Measurements from ENCODE around the gene ARAP1. TPM values are rescaled to one million over a fixed set of nuclear protein-coding genes. Genes with fewer than 3 reads are reported as not detected.

ARAP1 gene
- total RNA-seq, 1 donor from 2014 or later = 20.5 TPM

DNA sequence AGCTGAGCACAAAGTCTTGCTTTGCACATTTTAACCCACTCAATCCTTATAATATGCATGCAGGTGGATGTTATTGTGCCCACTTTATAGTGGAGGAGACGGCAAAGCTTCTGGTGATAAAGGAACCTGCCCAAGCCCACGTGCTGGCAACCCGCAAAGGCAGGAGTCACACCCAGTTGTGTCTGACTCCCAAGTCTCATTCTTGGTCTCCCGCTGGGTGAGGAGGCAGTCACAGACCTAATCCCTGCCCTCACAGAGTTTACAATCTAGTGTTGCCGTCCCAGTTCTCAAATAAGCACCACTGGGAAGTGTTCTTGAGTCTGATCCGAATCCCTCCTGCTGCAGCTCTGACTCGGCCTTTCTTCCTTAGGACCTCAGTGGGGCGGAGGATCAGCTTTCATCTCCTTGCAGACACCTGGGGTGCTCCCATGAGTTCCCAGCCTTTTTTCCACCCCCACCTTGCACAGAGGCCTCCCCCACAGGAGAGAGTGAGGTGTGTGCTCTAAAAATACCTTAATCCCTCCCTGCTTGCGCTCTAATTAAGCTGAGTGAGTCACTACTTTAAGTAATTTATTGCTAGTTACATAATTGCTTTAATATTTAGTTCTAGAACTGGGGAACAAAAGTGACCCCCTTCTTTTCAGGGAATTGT is 93.1 kb downstream of the ARAP1 start:
- Mint-ChIP-seq H3K4me3 (ENCODE audit: unreplicated experiment) (no peak overlapping the region), H3K9me3 (ENCODE audit: unreplicated experiment) (peaks cover 9% of the 10 kb centered on the region), H3K27me3 (ENCODE audit: unreplicated experiment) (peaks cover 13% of the 10 kb centered on the region), H3K4me1 (ENCODE audit: low read depth, unreplicated experiment) (peaks cover 24% of the 10 kb centered on the region), H3K36me3 (ENCODE audit: unreplicated experiment) (no peaks in the 10 kb centered on the region), H3K27ac (ENCODE audit: unreplicated experiment) (no peak overlapping the region)
- TF ChIP-seq CTCF (IDR thresholded peaks at IDR 0.05; ENCODE audit: partially characterized antibody, unreplicated experiment) = no peak
- no peak for DNase-seq

DNA sequence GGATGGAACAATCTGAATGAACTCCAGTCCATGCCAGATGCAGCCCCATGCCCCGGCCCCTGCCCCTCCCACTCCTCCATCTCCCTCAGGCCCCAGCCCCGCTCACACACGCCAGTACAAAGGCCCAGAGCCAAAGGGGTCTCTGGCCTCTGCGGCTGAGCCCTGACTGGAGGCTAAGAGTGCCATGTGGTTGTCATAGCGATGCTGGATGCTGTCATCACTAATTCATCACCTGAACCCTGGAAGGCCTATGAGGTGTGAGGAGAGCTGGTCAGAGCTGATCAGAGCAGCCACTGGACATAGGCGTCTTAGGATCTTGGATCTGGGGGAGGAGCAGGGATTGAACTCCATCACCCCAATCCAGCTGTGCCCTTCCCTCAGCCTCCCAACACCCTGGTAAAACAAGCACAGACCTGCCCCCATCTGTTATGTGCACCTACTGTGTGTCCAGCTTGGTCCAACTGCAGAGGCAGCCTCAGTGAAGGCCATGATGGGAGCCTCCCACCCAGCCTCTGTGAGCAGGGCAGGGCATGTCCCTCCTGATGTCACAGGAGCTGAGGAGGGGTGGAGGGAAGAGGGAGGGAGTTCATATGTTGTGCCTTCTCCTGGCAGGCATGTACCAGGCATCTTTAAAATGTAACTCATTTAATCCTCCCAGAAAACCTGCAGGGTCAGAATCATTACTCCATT is 94.7 kb downstream of the ARAP1 start:
- DNase-seq = peak; percentile 72
- Mint-ChIP-seq H3K9me3 (ENCODE audit: unreplicated experiment) (peaks cover 14% of the 10 kb centered on the region), H3K27me3 (ENCODE audit: unreplicated experiment) (peaks cover 10% of the 10 kb centered on the region), H3K4me1 (ENCODE audit: low read depth, unreplicated experiment) (peaks cover 36% of the 10 kb centered on the region), H3K27ac (ENCODE audit: unreplicated experiment) (peak overlapping the region; percentile 28), H3K36me3 (ENCODE audit: unreplicated experiment) (no peaks in the 10 kb centered on the region), H3K4me3 (ENCODE audit: unreplicated experiment) (no peak overlapping the region)
- TF ChIP-seq CTCF (IDR thresholded peaks at IDR 0.05; ENCODE audit: partially characterized antibody, unreplicated experiment) = no peak

DNA sequence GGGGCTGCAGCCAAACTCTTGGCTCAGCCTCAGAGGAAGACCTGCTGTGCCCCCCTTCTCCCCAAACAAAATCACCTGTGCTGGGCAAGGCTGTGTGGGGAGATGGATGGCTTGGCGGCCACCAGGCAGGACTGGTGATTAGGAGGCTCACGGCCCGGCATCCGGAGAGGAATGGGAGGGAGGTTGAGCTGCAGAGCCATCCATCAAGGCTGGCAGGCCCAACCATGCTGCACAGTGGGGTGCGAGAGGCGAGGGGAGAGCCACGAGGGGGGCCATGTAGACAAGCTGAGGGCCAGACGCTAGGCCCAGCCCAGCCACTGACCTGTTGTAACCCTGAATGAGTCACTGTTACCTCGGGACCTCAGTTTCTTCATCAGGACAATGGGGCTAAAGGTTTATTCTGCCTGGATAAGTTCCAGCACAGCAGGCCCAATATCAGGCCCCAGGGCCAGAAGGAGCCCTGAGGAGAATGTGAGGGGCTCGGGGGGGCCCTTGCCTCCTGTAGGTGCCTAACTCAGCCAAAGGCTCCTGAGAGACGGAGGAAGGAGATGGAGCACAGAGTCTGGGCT is 96.2 kb downstream of the ARAP1 start:
- no peak for DNase-seq
- Mint-ChIP-seq H3K9me3 (ENCODE audit: unreplicated experiment) (peaks cover 11% of the 10 kb centered on the region), H3K4me1 (ENCODE audit: low read depth, unreplicated experiment) (peaks cover 32% of the 10 kb centered on the region), H3K36me3 (ENCODE audit: unreplicated experiment) (no peaks in the 10 kb centered on the region), H3K27me3 (ENCODE audit: unreplicated experiment) (peaks cover 7% of the 10 kb centered on the region), H3K4me3 (ENCODE audit: unreplicated experiment) (no peak overlapping the region), H3K27ac (ENCODE audit: unreplicated experiment) (no peak overlapping the region)
- no peak for TF ChIP-seq CTCF (IDR thresholded peaks at IDR 0.05; ENCODE audit: partially characterized antibody, unreplicated experiment)

- no peak overlapping the region for H3K4me3 Mint-ChIP-seq (ENCODE audit: unreplicated experiment)
- peaks cover 11% of the 10 kb centered on the region for H3K9me3 Mint-ChIP-seq (ENCODE audit: unreplicated experiment)
- TF ChIP-seq CTCF (IDR thresholded peaks at IDR 0.05; ENCODE audit: partially characterized antibody, unreplicated experiment) = no peak
- H3K4me1 Mint-ChIP-seq (ENCODE audit: low read depth, unreplicated experiment) = peaks cover 34% of the 10 kb centered on the region
- H3K27ac Mint-ChIP-seq (ENCODE audit: unreplicated experiment) = peak overlapping the region; percentile 22
- peaks cover 7% of the 10 kb centered on the region for H3K27me3 Mint-ChIP-seq (ENCODE audit: unreplicated experiment)
- H3K36me3 Mint-ChIP-seq (ENCODE audit: unreplicated experiment) = no peaks in the 10 kb centered on the region
- no peak for DNase-seq
Observed at GRCh38 chr11:72655014-72655413, 97.2 kb downstream of the ARAP1 start.

DNA sequence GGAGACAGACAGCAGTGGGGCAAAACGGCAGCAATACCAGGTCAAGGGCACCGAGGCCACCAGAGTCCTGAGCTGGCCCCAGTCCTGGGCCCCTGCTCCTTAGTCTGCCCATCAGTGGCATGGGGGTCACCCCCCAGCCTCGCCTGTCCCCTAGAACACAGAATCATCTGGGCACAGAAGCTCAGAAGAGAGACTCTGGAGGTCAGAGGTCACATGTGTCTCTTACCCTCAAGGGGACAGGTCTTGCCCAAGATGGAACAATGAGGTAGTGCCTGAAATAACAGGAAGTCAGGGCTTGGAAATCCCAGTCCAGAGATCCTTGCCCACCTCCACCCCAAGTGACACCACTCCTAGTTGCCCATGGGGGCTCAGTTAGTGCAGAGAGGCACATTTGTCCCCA is 98.6 kb downstream of the ARAP1 start:
- no peak for DNase-seq
- H3K4me3 Mint-ChIP-seq (ENCODE audit: unreplicated experiment) = peak overlapping the region; percentile 75
- H3K27ac Mint-ChIP-seq (ENCODE audit: unreplicated experiment) = peak overlapping the region; percentile 91
- TF ChIP-seq CTCF (IDR thresholded peaks at IDR 0.05; ENCODE audit: partially characterized antibody, unreplicated experiment) = no peak
- peaks cover 11% of the 10 kb centered on the region for H3K27me3 Mint-ChIP-seq (ENCODE audit: unreplicated experiment)
- H3K4me1 Mint-ChIP-seq (ENCODE audit: low read depth, unreplicated experiment) = peaks cover 40% of the 10 kb centered on the region
- no peaks in the 10 kb centered on the region for H3K36me3 Mint-ChIP-seq (ENCODE audit: unreplicated experiment)
- H3K9me3 Mint-ChIP-seq (ENCODE audit: unreplicated experiment) = peaks cover 11% of the 10 kb centered on the region

Data from glutamatergic neuron (in vitro differentiated cells).